ENCODE results near the gene MYO5B. TPM values are rescaled to one million over a fixed set of nuclear protein-coding genes. Genes with fewer than 3 reads are reported as not detected.
"Not testable (repeated sequence)": the region's sequence is repeated elsewhere in the genome, so short reads cannot be mapped to it uniquely, and the experiment has no call there.

The MYO5B gene
- total and polyA plus RNA-seq, 9 of the 15 experiments (the other 6 are each of a cell fraction or from before 2014, with no cell fraction given), result 0.07 to 0.42 (median 0.28) TPM

GRCh38 chr18:49784427-49785185 is 410.3 kb downstream of the MYO5B start:
- no peak for ATAC-seq
- DNase-seq (ENCODE audit: extremely low read depth in 1 of 4, low spot score in 3 of 4), result no peak
- no peak for TF ChIP-seq CREB5 (CRISPR knock-in tag; IDR thresholded peaks at IDR 0.05)
- TF ChIP-seq CTCF (IDR thresholded peaks at IDR 0.05 in 2 of 3, conservative IDR thresholded peaks at IDR 0.05 in 1 of 3; ENCODE audit: insufficient read depth in 2 of 3, low read depth in 1 of 3, low read length in 3 of 3), result peak in 1 of 3 experiments; percentile 14; a peak in 1 of 6 replicates
- no peaks in the 10 kb centered on the region for H3K79me2 ChIP-seq (ENCODE audit: control insufficient read depth, insufficient read depth, low read length)
- no peaks in the 10 kb centered on the region for H4K20me1 ChIP-seq (replicated peaks; ENCODE audit: control insufficient read depth, insufficient read depth, low read length)
- peak; percentile 35 for FAIRE-seq
- H3K4me2 ChIP-seq (ENCODE audit: insufficient read depth, low read length), result no peak overlapping the region
- no TSS peak for BruUV-seq (replicated peaks)
- peaks cover 7% of the 10 kb centered on the region; the same call in 2 of the 3 replicates for H3K36me3 ChIP-seq (ENCODE audit: control insufficient read depth, insufficient read depth, low read length)
- H3K4me3 ChIP-seq, result no peak overlapping the region
- 25% methylated on average over 1 of the region's 1 CpG for WGBS (ENCODE audit: insufficient coverage, low coverage, missing lambda C conversion rate)
- H3K4me1 ChIP-seq (replicated peaks in 1 of 2; ENCODE audit: control insufficient read depth in 2 of 2, insufficient read depth in 2 of 2, low read length in 2 of 2), result peaks cover 0 to 4% of the 10 kb centered on the region in 2 experiments; a peak in 2 of 5 replicates
- CTCF ChIA-PET (ENCODE audit: low intra/inter-chr PET ratio), result no interaction called here
- in situ Hi-C loops (cut with MboI), result no loop called here
- no peaks in the 10 kb centered on the region for H3K9me3 ChIP-seq (replicated peaks; ENCODE audit: control insufficient read depth, insufficient read depth, low read depth, low read length)
- intact Hi-C loops (cut with micrococcal nuclease), result no loop called here
- no peaks in the 10 kb centered on the region for H3K9me1 ChIP-seq (ENCODE audit: control insufficient read depth, insufficient read depth, low read length)
- POLR2A ChIA-PET, result interaction anchor here (1.3 kb wide), 1 partner anchor 10 kb away, joined by 3 read pairs; no protein-coding TSS in a partner anchor
- H3K9ac ChIP-seq (ENCODE audit: insufficient read depth in 1 of 2, low read depth in 2 of 2, low read length in 2 of 2), result no peak overlapping the region
- no peak overlapping the region for H2AFZ ChIP-seq (ENCODE audit: low read depth, low read length)
- no peak overlapping the region for H3K27ac ChIP-seq (ENCODE audit: extremely low read depth, low read depth, low read length)
- no peaks in the 10 kb centered on the region for H3K27me3 ChIP-seq (ENCODE audit: control insufficient read depth in 2 of 2, insufficient read depth in 2 of 2, low read length in 2 of 2)

- H4K20me1 ChIP-seq (replicated peaks; ENCODE audit: control insufficient read depth, insufficient read depth, low read length); H3K27me3 ChIP-seq (ENCODE audit: control insufficient read depth in 2 of 2, insufficient read depth in 2 of 2, low read length in 2 of 2); H3K4me3 ChIP-seq; H3K4me1 ChIP-seq (replicated peaks in 1 of 2; ENCODE audit: control insufficient read depth in 2 of 2, insufficient read depth in 2 of 2, low read length in 2 of 2); H3K9me1 ChIP-seq (ENCODE audit: control insufficient read depth, insufficient read depth, low read length); POLR2A ChIA-PET; H3K27ac ChIP-seq (ENCODE audit: extremely low read depth, low read depth, low read length); H3K9me3 ChIP-seq (replicated peaks; ENCODE audit: control insufficient read depth, insufficient read depth, low read depth, low read length); BruUV-seq (replicated peaks); in situ Hi-C loops (cut with MboI); H3K36me3 ChIP-seq (ENCODE audit: control insufficient read depth, insufficient read depth, low read length); FAIRE-seq; CTCF ChIA-PET (ENCODE audit: low intra/inter-chr PET ratio); intact Hi-C loops (cut with micrococcal nuclease); DNase-seq (ENCODE audit: extremely low read depth in 1 of 4, low spot score in 3 of 4); ATAC-seq; H3K9ac ChIP-seq (ENCODE audit: insufficient read depth in 1 of 2, low read depth in 2 of 2, low read length in 2 of 2); H3K79me2 ChIP-seq (ENCODE audit: control insufficient read depth, insufficient read depth, low read length); H2AFZ ChIP-seq (ENCODE audit: low read depth, low read length); H3K4me2 ChIP-seq (ENCODE audit: insufficient read depth, low read length): not testable (repeated sequence)
- 93% methylated on average over 3 of the region's 3 CpGs for WGBS (ENCODE audit: insufficient coverage, low coverage, missing lambda C conversion rate)
Measured at GRCh38 chr18:49783631-49784030, 411.3 kb downstream of the MYO5B start.
